ENCODE results near the gene OGFOD3.

- TF ChIP-seq EP300 (IDR thresholded peaks at IDR 0.05; ENCODE audit: low read depth) (no peak), POLR2A (IDR thresholded peaks at IDR 0.05) (no peak)
Observed at GRCh38 chr17:82442643-82443464, 24.5 kb upstream of the OGFOD3 start.

All from transverse colon (tissue), 1 donor.